COLO668 (cell line): ENCODE data around the gene HOMER2.
"Not testable (repeated sequence)": the region's sequence is repeated elsewhere in the genome, so short reads cannot be mapped to it uniquely, and the experiment has no call there.

Source experiments
- DNase-seq: peaks from one replicate; lab custom pipeline; 2025; ENCODE audit not compliant: unreplicated experiment; lab: John Stamatoyannopoulos, UW

Gene HOMER2

GRCh38 chr15:82900511-82901060 lies 51.9 kb downstream of the HOMER2 start:
- DNase-seq = no peak

DNA sequence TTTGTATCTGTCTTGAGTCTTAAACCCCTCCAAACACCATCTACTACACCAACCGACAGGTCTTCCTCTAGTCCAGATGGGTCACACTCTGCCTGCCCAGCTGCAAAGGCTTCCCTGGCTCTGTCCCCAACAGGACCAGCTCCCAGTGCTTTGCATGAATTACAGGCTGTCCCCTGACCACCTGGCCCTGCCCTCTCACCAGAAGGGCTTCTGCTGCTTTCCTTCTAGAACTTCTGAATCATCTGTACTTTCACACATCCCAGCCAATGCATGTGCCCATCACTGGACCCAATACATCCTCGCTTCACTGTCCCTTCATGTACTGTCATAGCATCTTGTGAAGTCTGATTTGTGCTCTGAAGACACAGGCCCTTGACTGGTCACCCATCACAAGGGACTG lies 53.6 kb downstream of the HOMER2 start:
- DNase-seq = no peak

GRCh38 chr15:82895983-82896382 lies 56.5 kb downstream of the HOMER2 start:
- no peak for DNase-seq

- DNase-seq = no peak
These were observed 57.5 kb downstream of the HOMER2 start for GRCh38 chr15:82894971-82895520.

DNA sequence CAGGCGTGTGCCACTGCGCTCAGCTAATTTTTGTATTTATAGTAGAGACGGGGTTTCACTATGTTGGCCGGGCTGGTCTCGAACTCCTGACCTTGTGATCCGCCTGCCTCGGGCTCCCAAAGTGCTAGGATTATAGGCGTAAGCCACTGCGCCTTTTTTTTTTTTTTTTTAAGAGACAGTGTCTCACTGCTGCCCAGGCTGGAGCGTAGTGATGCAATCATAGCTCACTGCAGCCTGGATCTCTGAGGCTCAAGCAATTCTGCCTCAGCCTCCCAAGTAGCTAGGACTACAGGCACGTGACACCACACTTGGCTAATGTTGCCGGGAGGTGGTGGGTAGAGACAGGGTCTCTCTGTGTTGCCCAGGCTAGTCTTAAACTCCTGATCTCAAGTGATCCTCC lies 59.0 kb downstream of the HOMER2 start:
- not testable (repeated sequence) for DNase-seq

DNA sequence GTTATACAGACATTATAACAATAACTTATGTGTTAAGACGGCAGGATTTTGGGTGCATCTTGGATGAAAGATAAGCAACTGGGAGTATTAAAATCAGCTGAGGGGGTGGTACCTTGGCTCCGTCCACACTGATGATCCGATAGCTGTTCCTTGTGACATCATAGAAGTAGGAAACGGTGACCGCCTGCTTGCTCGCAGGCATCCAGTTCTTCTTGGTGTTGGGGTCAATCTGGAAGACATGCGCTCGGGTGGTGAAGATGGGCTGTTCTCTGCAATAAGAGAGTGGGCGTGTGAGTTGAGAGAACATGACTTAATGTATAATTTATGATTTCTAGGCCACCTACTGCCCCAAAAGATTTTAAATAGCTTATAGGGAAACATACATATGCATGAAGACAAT lies 59.9 kb downstream of the HOMER2 start:
- DNase-seq = no peak

DNA sequence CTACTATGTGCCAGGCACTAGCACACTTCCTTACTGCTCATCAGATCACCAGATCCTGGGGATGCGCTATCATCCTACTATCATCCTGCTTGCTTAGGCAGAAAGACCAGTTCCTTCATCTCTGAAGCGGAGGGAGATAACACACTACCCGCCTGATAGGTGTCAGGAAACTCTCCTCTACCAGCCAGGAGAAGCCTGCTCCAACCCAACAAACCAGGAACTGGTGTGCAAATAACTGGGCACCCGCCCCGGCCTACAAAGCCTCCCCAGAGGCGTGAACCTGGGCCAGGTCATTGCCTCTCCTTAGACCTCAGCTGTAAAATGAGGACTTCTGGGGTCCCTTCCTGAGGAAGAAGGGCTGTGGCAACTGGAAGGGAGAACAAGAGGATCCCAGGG lies 61.5 kb downstream of the HOMER2 start:
- no peak for DNase-seq

- no peak for DNase-seq
These were observed 62.1 kb downstream of the HOMER2 start for GRCh38 chr15:82890338-82890994.

GRCh38 chr15:82882273-82882928 lies 70.1 kb downstream of the HOMER2 start:
- no peak for DNase-seq

- no peak for DNase-seq
These were observed 70.8 kb downstream of the HOMER2 start for GRCh38 chr15:82881747-82882146.

DNA sequence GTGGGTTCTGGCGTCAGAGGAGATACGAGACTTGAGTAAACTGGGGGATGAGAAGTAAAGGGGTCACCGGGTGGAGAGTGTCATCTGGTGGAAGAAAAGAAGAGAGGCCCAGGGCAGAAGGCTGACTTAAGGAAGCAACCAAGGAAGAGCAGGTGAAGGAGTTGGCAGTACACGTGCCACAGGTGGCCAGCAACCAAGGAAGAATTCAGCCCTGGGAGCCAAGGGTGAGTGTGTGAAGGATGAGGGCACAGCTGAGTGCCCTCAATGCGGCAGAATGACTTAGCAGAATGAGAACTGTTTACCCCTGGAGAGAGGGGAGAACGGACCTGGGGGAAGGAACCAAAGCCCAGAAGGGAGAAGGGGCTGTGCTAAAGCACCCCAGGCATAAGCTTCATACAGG lies 71.8 kb downstream of the HOMER2 start:
- DNase-seq = no peak

DNA sequence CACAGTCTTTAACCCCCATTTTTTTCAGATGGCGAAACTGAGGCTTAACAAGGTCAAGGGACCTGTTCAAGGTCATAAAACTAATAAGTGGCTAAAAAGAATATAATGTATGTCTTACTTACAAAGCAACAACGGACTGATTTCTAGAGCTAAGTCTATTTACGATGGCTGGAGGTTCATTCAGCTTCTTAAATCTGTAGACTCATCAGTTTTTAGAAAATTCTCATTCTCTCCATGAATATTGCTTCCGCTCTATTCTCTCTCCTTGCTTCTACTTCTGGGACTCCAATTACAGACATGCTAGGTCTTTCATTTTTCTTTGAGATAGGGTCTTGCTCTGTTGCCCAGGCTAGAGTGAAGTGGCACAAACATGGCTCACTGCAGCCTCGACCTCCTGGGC lies 74.2 kb downstream of the HOMER2 start:
- no peak for DNase-seq

DNA sequence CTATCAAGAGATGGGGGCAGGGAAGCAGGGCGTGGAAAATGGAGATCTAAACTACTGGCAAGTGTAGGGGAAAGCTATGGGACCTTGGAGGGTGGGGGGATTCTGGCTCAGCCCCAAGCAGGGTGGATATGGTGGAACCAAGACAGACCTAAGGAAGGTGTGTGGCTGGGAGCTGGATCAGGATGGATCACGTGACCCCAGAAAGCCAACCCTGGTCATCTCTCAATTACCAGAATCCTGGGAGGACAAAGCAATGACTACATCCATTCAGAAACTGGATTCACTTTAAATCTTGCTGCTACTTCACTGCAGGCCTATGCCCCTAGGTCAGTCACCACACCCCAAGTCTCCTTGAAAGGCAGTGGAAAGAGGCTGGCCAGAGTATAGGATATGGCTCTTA lies 74.7 kb downstream of the HOMER2 start:
- DNase-seq = no peak

GRCh38 chr15:82875411-82876003 lies 77.0 kb downstream of the HOMER2 start:
- DNase-seq = no peak

GRCh38 chr15:82874961-82875360 lies 77.6 kb downstream of the HOMER2 start:
- DNase-seq = no peak

DNA sequence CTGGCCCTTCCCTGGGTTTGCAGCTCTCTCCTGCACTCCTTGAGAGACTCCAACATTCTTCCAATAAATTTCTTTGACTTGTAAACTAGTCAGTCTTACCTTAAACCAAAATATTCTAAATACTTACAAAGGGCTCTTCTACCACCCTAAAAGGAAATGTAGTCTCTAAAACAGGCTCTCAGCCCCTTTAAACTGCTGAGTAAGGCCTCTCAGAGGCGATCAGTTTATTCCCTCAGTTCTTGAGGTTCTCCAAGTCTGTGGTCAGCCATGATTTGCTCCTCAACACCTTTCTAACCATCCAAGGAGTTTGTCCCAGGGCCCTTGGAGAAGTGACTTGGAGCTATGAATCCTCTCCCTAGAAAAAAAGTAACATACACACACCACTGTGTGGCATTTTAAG lies 78.3 kb downstream of the HOMER2 start:
- DNase-seq = no peak

GRCh38 chr15:82873000-82873680 lies 79.4 kb downstream of the HOMER2 start:
- DNase-seq = no peak

GRCh38 chr15:82871832-82872484 lies 80.6 kb downstream of the HOMER2 start:
- no peak for DNase-seq

DNA sequence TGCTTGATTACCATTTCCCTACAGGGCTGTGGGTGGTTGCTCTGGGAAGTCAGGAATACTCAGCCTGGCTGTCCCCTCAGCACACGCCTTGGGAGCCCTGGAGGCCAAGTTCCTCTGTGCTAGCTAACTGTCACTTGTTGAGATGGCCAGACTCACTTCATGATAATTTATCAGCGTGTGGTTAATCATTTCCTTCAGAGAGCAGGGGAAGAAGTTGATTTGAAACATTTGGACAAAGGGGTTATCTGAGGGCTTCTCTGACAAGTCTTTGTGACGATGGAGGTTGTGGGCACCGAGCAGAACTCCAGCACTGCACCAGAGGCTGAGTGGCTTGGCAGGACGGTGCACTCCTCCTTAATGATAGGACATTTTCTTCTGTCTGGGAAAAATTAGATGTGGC lies 81.2 kb downstream of the HOMER2 start:
- no peak for DNase-seq

DNA sequence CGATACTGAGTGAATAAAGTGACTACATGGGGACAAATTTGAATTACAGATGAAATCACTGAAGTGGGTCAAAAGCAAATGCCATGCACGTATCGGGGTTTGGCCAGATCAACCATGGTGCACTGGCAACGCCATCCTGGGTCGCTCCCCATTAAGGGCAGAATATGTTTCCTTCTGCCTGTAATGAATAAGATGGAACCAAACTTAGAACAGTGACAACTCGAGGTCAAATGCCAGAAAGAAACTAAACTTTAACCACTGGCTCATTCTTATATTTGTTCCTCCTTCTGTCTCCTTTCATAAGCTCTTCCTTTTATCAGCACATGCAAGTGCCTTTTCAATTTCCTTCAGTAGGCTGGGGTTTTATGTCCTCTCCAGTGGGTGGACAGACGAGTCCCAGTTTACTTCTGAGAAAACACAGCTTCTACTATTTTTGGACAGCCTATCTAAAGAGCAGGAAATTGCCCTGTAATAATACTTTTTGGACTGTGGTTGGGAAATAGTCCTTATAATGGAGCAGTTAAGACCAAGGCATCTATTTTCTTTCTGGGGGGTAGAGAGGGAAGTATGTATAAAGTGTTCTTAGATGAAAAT lies 81.7 kb downstream of the HOMER2 start:
- DNase-seq = no peak

DNA sequence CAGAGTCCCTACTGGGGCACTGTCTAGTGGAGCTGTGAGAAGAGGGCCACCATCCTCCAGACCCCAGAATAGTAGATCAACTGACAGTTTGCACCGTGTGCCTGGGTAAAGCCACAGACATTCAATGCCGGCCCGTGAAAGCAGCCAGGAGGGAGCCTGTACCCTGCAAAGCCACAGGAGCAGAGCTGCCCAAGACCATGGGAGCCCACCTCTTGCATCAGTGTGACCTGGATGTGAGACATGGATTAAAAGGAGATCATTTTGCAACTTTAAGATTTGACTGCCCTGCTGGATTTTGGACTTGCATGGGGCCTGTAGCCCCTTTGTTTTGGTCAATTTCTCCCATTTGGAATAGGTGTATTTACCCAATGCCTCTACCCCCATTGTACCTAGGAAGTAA lies 86.5 kb downstream of the HOMER2 start:
- DNase-seq = not testable (repeated sequence)
